T-helper 17 cell (primary cell): Measurements from ENCODE around the gene IL3. TPM values are rescaled to one million over a fixed set of nuclear protein-coding genes. Genes with fewer than 3 reads are reported as not detected.

Experiments
- ATAC-seq: fragments of 150-1000 bp; cut with Tn5 transposase; 2 replicates; pipeline ENCODE4 v1.10.0; 2021; ENCODE audit warnings: mild to moderate bottlenecking, moderate library complexity
- DNase-seq, 3 donors: peaks; one replicate each; pipeline versions ENCODE4 v3.0.0 to v3.0.0-alpha.2; 2020 to 2021
- H3K9me3 ChIP-seq: one replicate; pipeline ENCODE4 v1.7.0; 2013; ENCODE audit warnings: low read length, mild to moderate bottlenecking; ENCODE audit not compliant: control insufficient read depth, poor library complexity, severe bottlenecking
- H3K27ac Mint-ChIP-seq: one replicate; pipeline ENCODE4 v1.8.0; 2022; ENCODE audit warnings: mild to moderate bottlenecking, moderate library complexity, mixed read lengths
- H3K27me3 Mint-ChIP-seq: one replicate; pipeline ENCODE4 v1.8.0; 2022; ENCODE audit warnings: mixed read lengths
- H3K36me3 Mint-ChIP-seq: one replicate; pipeline ENCODE4 v1.8.0; 2022; ENCODE audit warnings: low read depth, mixed read lengths
- H3K4me1 Mint-ChIP-seq: one replicate; pipeline ENCODE4 v1.8.0; 2022; ENCODE audit warnings: mild to moderate bottlenecking, mixed read lengths
- H3K4me3 Mint-ChIP-seq: one replicate; pipeline ENCODE4 v1.8.0; 2022; ENCODE audit warnings: mild to moderate bottlenecking, moderate library complexity, mixed read lengths
- total RNA-seq, 4 donors: library from RNA in 2 of 4; stranded (reverse) in 2 of 4; gene quantifications; one replicate each; pipeline ENCODE4 v1.2.3 and lab custom pipeline; 2022 to 2026

The IL3 gene
- total RNA-seq, 2 donors from 2014 or later, result not detected

DNA sequence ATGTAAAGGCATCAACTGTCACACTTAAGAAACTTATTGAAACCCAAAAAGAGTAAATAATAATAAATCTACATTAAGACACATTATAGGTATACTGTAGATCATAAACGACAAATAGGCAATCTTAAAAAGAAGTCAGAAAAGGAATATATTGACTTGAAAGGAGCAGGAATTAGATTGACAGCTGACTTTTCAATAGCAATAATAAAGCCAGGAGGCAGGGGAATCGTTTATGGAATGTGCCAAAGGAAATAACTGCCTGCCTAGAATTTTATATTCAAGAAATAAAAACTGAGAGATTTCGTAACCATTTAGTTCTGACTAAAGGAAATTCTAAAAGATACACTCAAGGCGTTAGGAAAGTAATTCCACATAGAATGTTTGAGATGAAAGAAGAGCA lies 27.3 kb upstream of the IL3 start:
- Mint-ChIP-seq H3K36me3 (peaks cover 5% of the 10 kb centered on the region), H3K27ac (no peak overlapping the region), H3K4me1 (no peaks in the 10 kb centered on the region), H3K4me3 (no peak overlapping the region), H3K27me3 (no peaks in the 10 kb centered on the region)
- no peaks in the 10 kb centered on the region for H3K9me3 ChIP-seq
- DNase-seq (no peak), ATAC-seq (no peak)

DNA sequence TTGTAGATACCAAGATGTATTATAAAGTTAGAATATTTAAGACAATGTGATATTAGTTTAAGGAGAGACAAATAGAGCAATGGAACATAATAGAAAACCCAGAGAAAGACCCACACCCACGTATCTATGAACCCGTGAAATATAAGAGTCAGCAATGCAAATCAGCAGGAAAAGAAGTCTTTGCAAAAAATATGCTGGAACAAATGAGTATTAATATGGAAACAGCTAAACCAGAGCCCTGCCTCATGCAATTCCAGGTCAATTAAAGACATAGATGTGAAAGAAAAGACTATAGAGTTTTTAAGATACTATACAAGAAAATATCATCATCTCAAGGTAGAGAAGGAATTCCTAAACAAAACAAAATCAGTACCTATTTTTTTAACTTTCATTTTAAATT lies 23.1 kb upstream of the IL3 start:
- Mint-ChIP-seq H3K27me3 (peaks cover 2% of the 10 kb centered on the region), H3K4me1 (no peaks in the 10 kb centered on the region), H3K4me3 (no peak overlapping the region), H3K36me3 (no peaks in the 10 kb centered on the region), H3K27ac (no peak overlapping the region)
- no peak for ATAC-seq
- H3K9me3 ChIP-seq, result no peaks in the 10 kb centered on the region
- no peak for DNase-seq

DNA sequence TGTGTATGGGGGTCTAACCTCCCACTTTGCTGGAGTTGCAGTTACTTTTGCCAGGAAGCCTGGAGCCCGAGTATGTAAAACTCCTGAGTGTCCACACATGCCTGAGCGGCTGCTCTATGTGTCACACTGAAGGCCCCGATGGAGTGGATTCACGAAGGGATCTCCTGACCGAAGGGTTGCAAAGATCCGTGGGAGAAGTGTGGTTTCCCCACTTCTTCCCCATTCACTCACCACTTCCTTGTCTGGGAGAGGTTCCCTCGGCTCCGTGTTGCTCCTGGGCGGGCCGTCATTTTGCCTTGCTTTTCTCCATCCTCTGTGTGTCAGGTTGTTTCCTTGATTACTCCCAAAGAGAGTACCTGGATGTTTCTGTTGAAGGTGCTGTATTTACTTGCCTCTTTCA lies 16.2 kb upstream of the IL3 start:
- no peak overlapping the region for H3K4me3 Mint-ChIP-seq
- peaks cover 5% of the 10 kb centered on the region for H3K4me1 Mint-ChIP-seq
- H3K27ac Mint-ChIP-seq, result no peak overlapping the region
- H3K9me3 ChIP-seq, result no peaks in the 10 kb centered on the region
- peaks cover 14% of the 10 kb centered on the region for H3K27me3 Mint-ChIP-seq
- H3K36me3 Mint-ChIP-seq, result no peaks in the 10 kb centered on the region
- ATAC-seq (no peak), DNase-seq (no peak)

DNA sequence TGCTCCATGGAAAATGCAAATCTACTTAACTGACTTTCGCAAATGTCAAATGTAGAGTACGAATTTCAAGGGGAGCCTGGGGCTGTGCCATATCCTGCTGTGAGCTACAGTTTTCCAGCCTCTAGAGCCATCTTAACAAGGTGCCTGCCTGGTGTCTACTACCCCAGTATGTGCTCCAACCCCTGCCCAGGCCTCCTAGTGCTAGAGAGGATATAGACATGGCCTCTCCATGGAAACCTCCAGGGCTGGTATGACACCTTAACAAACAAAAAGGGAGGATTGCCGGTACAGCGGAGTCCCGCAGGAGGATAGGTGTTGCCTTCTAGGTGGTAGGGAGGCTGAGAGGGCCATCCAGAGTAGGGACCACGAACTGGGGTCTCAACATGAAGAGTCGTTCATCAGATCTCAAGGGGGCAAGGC lies 13.6 kb upstream of the IL3 start:
- DNase-seq, result no peak
- no peak for ATAC-seq
- H3K9me3 ChIP-seq, result no peaks in the 10 kb centered on the region
- no peak overlapping the region for H3K27ac Mint-ChIP-seq
- H3K4me1 Mint-ChIP-seq, result peaks cover 7% of the 10 kb centered on the region
- H3K4me3 Mint-ChIP-seq, result no peak overlapping the region
- H3K36me3 Mint-ChIP-seq, result no peaks in the 10 kb centered on the region
- peaks cover 23% of the 10 kb centered on the region for H3K27me3 Mint-ChIP-seq

DNA sequence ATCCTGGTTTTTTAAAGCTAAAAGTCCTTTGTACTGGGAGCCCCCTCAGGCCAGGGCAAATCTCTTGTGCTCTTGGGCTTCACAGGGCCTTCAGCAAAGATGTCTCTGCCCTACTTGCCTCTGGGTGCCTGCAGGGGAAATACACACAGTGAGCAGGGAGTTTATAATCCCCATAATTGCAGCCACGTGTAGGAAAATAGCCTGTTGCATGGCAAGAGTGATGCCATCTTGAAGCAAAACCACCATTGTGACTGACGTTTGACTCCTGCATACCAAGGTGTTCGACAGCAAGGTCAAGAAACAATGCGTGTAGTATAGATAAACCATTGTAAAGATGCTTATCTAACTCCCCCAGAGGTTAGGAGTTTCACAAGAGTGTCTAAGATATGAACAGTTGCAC lies 11.4 kb upstream of the IL3 start:
- no peaks in the 10 kb centered on the region for H3K9me3 ChIP-seq
- no peaks in the 10 kb centered on the region for H3K36me3 Mint-ChIP-seq
- H3K27me3 Mint-ChIP-seq, result peaks cover 14% of the 10 kb centered on the region
- peaks cover 8% of the 10 kb centered on the region for H3K4me1 Mint-ChIP-seq
- ATAC-seq (no peak), DNase-seq (no peak)
- no peak overlapping the region for H3K4me3 Mint-ChIP-seq
- no peak overlapping the region for H3K27ac Mint-ChIP-seq

DNA sequence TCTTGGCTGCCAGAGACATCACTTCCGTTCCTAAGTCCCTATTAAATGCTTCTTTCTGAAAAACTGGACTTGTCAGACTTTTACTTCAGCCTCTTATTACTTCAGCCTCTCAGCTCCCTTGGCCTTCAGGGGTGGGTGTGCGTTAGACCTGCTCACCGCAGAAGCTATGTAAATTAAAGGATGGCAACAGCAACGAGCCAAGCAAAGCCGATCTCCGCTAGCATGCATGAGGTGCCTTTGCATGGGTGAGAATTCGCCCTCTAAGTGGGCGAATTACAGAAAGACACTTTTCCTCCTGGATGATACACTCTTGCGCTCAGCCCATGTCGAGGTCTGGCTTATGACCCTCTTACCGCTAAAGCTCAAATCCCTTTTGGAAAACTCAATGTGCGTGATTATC lies 10.9 kb upstream of the IL3 start:
- Mint-ChIP-seq H3K4me1 (peaks cover 12% of the 10 kb centered on the region), H3K27ac (no peak overlapping the region), H3K4me3 (no peak overlapping the region), H3K27me3 (peaks cover 14% of the 10 kb centered on the region), H3K36me3 (no peaks in the 10 kb centered on the region)
- H3K9me3 ChIP-seq, result no peaks in the 10 kb centered on the region
- ATAC-seq, result no peak
- no peak for DNase-seq

DNA sequence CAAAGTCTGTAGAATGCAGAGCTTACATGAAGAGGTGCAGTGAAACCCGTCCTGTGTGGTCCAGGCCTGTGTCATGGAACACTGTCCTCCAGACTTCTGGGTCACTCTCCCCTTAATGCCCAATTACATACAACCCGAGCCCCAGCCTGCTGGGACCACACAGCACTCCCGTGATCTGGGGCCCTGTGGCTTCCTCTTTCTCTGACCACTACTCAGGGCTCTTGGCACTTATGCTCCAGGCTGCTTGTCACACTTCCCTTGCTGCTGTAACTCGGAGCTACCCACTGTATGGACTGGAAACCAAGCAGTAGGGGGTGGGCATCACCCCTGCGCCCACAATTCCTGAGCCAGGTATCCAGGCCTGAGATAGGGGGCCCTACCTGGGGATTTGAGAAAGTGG lies 10.3 kb upstream of the IL3 start:
- no peaks in the 10 kb centered on the region for H3K9me3 ChIP-seq
- no peaks in the 10 kb centered on the region for H3K36me3 Mint-ChIP-seq
- ATAC-seq, result no peak
- DNase-seq, result no peak
- H3K4me1 Mint-ChIP-seq, result peaks cover 18% of the 10 kb centered on the region
- peaks cover 14% of the 10 kb centered on the region for H3K27me3 Mint-ChIP-seq
- H3K27ac Mint-ChIP-seq, result no peak overlapping the region
- H3K4me3 Mint-ChIP-seq, result no peak overlapping the region

DNA sequence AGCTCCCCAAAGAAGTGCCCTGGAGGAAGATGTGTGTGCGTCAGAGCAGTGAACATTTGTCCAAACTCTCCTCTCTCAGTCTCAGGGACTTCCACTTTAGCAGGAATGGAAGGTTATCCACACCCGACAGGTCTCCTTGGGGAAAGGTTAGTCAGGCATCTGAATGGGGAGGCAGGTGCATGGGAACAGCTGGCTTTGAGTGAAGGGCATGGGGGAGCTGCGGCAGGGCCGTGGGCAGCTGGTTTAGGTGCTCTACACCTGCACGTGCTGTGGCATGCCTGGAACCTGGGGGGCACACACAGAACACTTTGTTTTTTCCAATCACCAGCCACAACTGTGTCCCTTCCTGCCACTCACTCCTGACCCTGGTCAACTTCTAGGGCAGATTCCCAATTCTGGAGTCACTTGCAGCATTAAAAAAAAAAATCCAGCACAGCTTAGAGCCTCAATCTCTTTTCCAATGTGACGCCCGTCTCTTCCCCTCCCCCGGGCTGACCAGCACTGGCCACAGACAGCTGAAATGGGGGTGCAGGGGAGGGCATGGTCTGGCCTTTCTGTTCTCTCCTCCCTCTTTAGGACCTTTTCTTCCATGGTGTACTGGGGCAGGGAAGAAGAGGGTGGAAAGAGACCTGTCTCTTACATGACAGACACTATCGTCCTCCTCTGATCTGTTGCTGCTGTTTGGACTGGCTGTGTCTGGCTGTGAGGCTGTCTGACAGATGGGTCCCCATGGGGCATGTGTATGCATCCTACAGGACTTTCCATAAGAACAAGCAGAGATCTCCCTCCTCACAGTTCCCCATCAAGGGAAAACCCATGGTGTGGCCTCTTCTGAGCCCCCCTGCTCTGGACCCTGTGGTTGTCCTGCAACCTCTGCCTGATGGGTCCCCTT lies 9.5 kb upstream of the IL3 start:
- Mint-ChIP-seq H3K27ac (no peak overlapping the region), H3K36me3 (no peaks in the 10 kb centered on the region), H3K27me3 (peaks cover 14% of the 10 kb centered on the region), H3K4me1 (peaks cover 25% of the 10 kb centered on the region), H3K4me3 (no peak overlapping the region)
- DNase-seq, result no peak
- H3K9me3 ChIP-seq, result no peaks in the 10 kb centered on the region
- no peak for ATAC-seq

DNA sequence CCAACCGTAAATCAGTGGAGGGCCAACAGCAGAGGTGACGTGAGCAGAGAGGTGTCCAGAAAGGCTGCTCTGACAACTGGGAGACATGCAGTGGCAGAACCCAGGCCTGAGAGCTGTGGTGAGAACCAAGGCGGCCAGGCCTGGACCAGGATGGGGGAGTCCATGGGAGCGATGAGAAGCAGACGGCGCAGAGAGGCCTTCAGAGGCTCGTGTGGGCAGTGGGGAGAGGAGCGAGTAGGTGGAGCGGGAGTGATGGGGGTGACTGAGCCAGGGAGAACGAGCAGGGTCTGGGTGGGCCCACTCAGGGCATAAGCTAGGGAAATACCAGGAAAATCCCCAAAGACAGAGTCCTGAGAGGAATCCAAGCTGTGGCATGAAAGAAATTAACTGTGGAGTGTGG lies 7.9 kb upstream of the IL3 start:
- Mint-ChIP-seq H3K4me1 (peaks cover 39% of the 10 kb centered on the region), H3K27ac (no peak overlapping the region), H3K4me3 (no peak overlapping the region), H3K27me3 (peaks cover 10% of the 10 kb centered on the region), H3K36me3 (no peaks in the 10 kb centered on the region)
- no peaks in the 10 kb centered on the region for H3K9me3 ChIP-seq
- ATAC-seq, result no peak
- DNase-seq, result no peak

DNA sequence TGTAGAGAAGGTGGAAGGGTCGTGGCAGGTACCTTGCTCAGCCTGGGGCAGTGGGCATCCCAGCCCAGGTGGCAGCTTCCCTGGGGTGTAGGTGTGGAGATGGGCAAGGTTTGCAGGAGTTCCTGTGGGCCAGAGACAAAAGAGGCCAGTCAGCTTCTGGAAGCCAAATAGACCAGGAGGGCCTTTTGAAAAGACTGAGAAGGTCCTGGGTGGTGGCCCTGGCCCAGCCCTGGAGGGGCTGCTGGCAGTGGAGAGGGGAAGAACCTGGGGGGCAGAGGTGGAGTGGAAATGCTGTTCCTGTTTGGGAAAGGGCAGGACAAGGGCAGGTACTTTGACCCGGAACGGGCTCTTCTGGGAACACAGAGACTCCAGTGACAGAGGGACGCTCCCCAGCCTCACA lies 7.0 kb upstream of the IL3 start:
- H3K36me3 Mint-ChIP-seq, result no peaks in the 10 kb centered on the region

DNA sequence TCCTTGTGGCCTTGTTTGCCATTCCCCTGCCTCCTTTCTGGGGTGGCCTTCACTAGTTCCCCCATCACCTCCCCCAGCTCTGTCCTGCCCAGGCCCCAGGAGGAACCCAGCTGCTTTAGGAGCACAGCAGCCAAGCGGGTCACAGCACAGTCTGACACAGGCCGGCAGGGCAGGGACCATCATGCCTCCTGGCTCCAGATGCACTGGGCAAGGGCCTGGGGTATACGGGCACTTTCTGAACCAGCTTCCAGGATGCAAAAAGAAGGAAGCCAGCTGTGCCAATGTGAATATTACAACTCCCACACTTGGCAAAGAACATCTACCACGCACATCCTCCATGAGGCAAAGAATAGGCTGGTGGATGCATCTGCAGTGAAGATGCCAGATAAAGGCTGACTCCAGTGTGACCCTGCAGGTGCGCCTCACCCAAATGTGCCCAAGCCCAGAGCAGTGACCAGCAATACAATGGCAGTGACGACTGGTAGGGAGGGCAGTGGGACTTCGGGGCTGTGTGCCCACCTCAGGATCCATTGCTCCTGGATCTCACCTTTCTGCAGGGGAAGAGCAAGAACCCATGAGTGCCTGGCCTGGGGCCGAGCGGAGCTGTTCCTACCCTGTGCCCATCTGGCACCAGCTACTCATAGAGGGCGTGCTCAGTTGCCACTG lies 6.3 kb upstream of the IL3 start:
- H3K27ac Mint-ChIP-seq, result peak overlapping the region; percentile 83
- H3K9me3 ChIP-seq, result no peaks in the 10 kb centered on the region
- H3K27me3 Mint-ChIP-seq, result peaks cover 10% of the 10 kb centered on the region
- DNase-seq (no peak), ATAC-seq (no peak)
- H3K36me3 Mint-ChIP-seq, result no peaks in the 10 kb centered on the region
- peaks cover 48% of the 10 kb centered on the region for H3K4me1 Mint-ChIP-seq
- no peak overlapping the region for H3K4me3 Mint-ChIP-seq

More for the DNA sequence above, 7.0 kb upstream of the IL3 start:
- H3K27me3 Mint-ChIP-seq, result peaks cover 10% of the 10 kb centered on the region
- H3K9me3 ChIP-seq, result no peaks in the 10 kb centered on the region
- no peak overlapping the region for H3K27ac Mint-ChIP-seq
- DNase-seq (no peak), ATAC-seq (no peak)
- H3K4me3 Mint-ChIP-seq, result no peak overlapping the region
- H3K4me1 Mint-ChIP-seq, result peaks cover 44% of the 10 kb centered on the region

DNA sequence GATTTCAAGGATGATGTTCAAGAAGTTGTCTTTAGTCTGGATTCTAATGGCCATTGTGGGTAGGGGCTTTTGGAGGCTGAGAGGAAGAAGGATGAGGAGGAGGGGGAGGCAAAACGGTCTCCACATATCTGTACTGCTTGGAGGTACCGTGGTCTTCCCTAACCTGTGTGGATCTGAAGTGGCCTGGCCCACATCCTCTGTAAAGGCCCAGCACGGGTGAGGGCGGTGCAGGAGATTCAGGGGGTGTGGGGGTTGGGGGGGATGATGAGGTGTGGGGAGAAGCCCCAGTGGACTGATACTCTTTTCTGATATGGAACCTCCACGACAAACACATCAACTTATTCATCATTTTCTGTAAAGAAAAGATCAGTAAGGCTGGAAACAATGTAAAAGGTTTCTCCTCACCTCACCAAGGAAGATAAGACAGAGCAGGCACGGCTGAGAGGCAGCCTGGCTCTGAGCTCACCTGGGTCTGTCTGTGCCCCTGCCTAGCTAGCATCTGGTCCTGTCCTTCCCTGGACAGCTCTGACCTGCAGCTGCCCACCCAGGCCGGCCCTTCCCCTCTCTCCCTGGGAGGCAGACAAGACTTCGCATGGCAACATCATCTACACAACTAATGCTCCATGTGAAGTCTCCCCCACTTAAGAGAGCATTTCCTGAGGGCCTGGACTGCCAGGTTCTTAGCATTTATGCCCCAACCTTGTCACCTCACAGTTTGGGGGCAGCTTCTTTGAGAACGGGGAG lies 5.6 kb upstream of the IL3 start:
- Mint-ChIP-seq H3K27me3 (peaks cover 10% of the 10 kb centered on the region), H3K27ac (peak overlapping the region; percentile 83), H3K4me3 (no peak overlapping the region), H3K36me3 (no peaks in the 10 kb centered on the region), H3K4me1 (peaks cover 54% of the 10 kb centered on the region)
- no peaks in the 10 kb centered on the region for H3K9me3 ChIP-seq
- ATAC-seq (no peak), DNase-seq (no peak)

DNA sequence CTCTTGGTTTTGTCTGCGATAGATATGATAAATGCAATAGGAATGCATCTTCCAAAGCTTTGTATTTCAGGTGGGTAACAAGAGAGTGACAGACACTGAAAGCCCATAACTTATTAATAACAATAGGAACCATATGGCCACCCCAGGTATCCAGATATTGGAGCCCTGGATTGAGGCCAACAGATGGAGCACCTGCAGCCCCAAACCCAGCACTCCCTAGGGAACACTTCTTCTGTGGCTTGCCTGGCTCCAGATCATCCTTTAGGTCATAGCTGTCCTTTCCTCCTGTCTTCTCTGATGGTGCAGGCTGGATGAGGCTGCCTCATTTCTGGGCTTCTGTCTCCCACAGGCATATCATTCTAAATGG lies 5.0 kb upstream of the IL3 start:
- peak overlapping the region; percentile 77 for H3K4me3 Mint-ChIP-seq
- no peak for DNase-seq
- H3K27me3 Mint-ChIP-seq, result peaks cover 10% of the 10 kb centered on the region
- no peaks in the 10 kb centered on the region for H3K9me3 ChIP-seq
- H3K4me1 Mint-ChIP-seq, result peaks cover 58% of the 10 kb centered on the region
- no peaks in the 10 kb centered on the region for H3K36me3 Mint-ChIP-seq
- ATAC-seq, result no peak
- peak overlapping the region; percentile 92 for H3K27ac Mint-ChIP-seq
